ENCODE measurements around the gene ADGRB3. TPM values are rescaled to one million over a fixed set of nuclear protein-coding genes. Genes with fewer than 3 reads are reported as not detected.

ADGRB3 gene
- total RNA-seq, 4 donors from 2014 or later = 5.3 to 15.6 (median 7.6) TPM

GRCh38 chr6:68642977-68643376 is 7.9 kb downstream of the ADGRB3 start:
- H3K36me3 ChIP-seq = no peaks in the 10 kb centered on the region
- H3K27ac ChIP-seq = no peak overlapping the region
- H3K9me3 ChIP-seq = no peaks in the 10 kb centered on the region
- H3K27me3 ChIP-seq = no peaks in the 10 kb centered on the region
- TF ChIP-seq CTCF (IDR thresholded peaks at IDR 0.05) (no peak), POLR2A (IDR thresholded peaks at IDR 0.05) (no peak)
- DNase-seq = no peak
- no peak overlapping the region for H3K4me3 ChIP-seq
- H3K4me1 ChIP-seq = no peaks in the 10 kb centered on the region
- intact Hi-C loops (cut with DNase I; ENCODE audit: low total_unique reads) = no loop called here

GRCh38 chr6:68649669-68650068 is 14.6 kb downstream of the ADGRB3 start:
- TF ChIP-seq CTCF (IDR thresholded peaks at IDR 0.05) (no peak), POLR2A (IDR thresholded peaks at IDR 0.05) (no peak)
- peaks cover 0 to 3% of the 10 kb centered on the region in 2 donors for H3K27me3 ChIP-seq
- H3K4me1 ChIP-seq = no peaks in the 10 kb centered on the region
- H3K9me3 ChIP-seq = no peaks in the 10 kb centered on the region
- intact Hi-C loops (cut with DNase I; ENCODE audit: low total_unique reads) = no loop called here
- H3K27ac ChIP-seq = no peak overlapping the region
- no peak overlapping the region for H3K4me3 ChIP-seq
- DNase-seq = no peak
- no peaks in the 10 kb centered on the region for H3K36me3 ChIP-seq

GRCh38 chr6:68650142-68650541 is 15.1 kb downstream of the ADGRB3 start:
- Histone ChIP-seq H3K36me3 (no peaks in the 10 kb centered on the region), H3K27me3 (peaks cover 0 to 3% of the 10 kb centered on the region in 2 donors), H3K27ac (no peak overlapping the region), H3K4me1 (no peaks in the 10 kb centered on the region), H3K9me3 (no peaks in the 10 kb centered on the region), H3K4me3 (no peak overlapping the region)
- no peak for DNase-seq
- intact Hi-C loops (cut with DNase I; ENCODE audit: low total_unique reads) = no loop called here
- no peak for TF ChIP-seq POLR2A (IDR thresholded peaks at IDR 0.05)
- TF ChIP-seq CTCF (IDR thresholded peaks at IDR 0.05) = no peak

GRCh38 chr6:68651011-68651985 is 16.2 kb downstream of the ADGRB3 start:
- TF ChIP-seq CTCF (IDR thresholded peaks at IDR 0.05) = no peak
- no peak for TF ChIP-seq POLR2A (IDR thresholded peaks at IDR 0.05)

GRCh38 chr6:68652117-68652536 is 17.0 kb downstream of the ADGRB3 start:
- DNase-seq = no peak
- intact Hi-C loops (cut with DNase I; ENCODE audit: low total_unique reads) = no loop called here
- no peaks in the 10 kb centered on the region for H3K4me1 ChIP-seq
- no peaks in the 10 kb centered on the region for H3K9me3 ChIP-seq
- H3K27me3 ChIP-seq = peaks cover 0 to 3% of the 10 kb centered on the region in 2 donors
- no peaks in the 10 kb centered on the region for H3K36me3 ChIP-seq
- H3K4me3 ChIP-seq = no peak overlapping the region
- TF ChIP-seq CTCF (IDR thresholded peaks at IDR 0.05) = no peak
- no peak for TF ChIP-seq POLR2A (IDR thresholded peaks at IDR 0.05)
- H3K27ac ChIP-seq = no peak overlapping the region

More at GRCh38 chr6:68651011-68651985, 16.2 kb downstream of the ADGRB3 start:
- no peaks in the 10 kb centered on the region for H3K4me1 ChIP-seq
- H3K27me3 ChIP-seq = peaks cover 0 to 3% of the 10 kb centered on the region in 2 donors
- intact Hi-C loops (cut with DNase I; ENCODE audit: low total_unique reads) = no loop called here
- no peak overlapping the region for H3K27ac ChIP-seq
- H3K9me3 ChIP-seq = no peaks in the 10 kb centered on the region
- DNase-seq = no peak
- no peak overlapping the region for H3K4me3 ChIP-seq
- no peaks in the 10 kb centered on the region for H3K36me3 ChIP-seq
